H1 (cell line): ENCODE measurements around the gene RPL21. TPM values are rescaled to one million over a fixed set of nuclear protein-coding genes. Genes with fewer than 3 reads are reported as not detected.

ENCODE experiments used
- CTCF ChIA-PET: fragments of 300-600 bp; sonication (Branson Sonifier 250); formaldehyde crosslinking; loops from one replicate; lab custom pipeline; 2021; ENCODE audit not compliant: partially characterized antibody; lab: Charles Lee
- POLR2A ChIA-PET: fragments of 300-600 bp; sonication (Branson Sonifier 250); formaldehyde crosslinking; loops from one replicate; lab custom pipeline; 2021; ENCODE audit warnings: inconsistent platforms; ENCODE audit not compliant: partially characterized antibody; lab: Charles Lee
- DNase-seq, 2 experiments: peaks; one replicate each; pipeline versions ENCODE4 v3.0.0 to v3.0.0-alpha.2; 2010 to 2022; ENCODE audit warnings: low spot score in 2 of 2, low read depth in 1 of 2, mixed read lengths in 1 of 2
- FAIRE-seq: peaks from 2 replicates; lab custom pipeline; 2011; peaks lifted over from hg19 to GRCh38; lab: Jason Lieb, UNC
- H2AFZ ChIP-seq: 2 replicates; pipeline ENCODE4 v1.8.1; 2012; ENCODE audit warnings: low read length, inconsistent platforms
- H2AK5ac ChIP-seq: 2 replicates; pipeline ENCODE4 v1.6.1; 2013; ENCODE audit warnings: low read depth, low read length
- H2BK120ac ChIP-seq: replicated peaks from 2 replicates; pipeline ENCODE3; 2013; ENCODE audit warnings: low read depth, low read length, inconsistent platforms
- H2BK12ac ChIP-seq: 2 replicates; pipeline ENCODE4 v1.6.1; 2013; ENCODE audit warnings: low read depth, low read length
- H2BK15ac ChIP-seq: 2 replicates; pipeline ENCODE4 v1.6.1; 2013; ENCODE audit warnings: low read length
- H2BK20ac ChIP-seq: 2 replicates; pipeline ENCODE4 v1.6.1; 2013; ENCODE audit warnings: low read length
- H2BK5ac ChIP-seq: 2 replicates; pipeline ENCODE4 v1.6.1; 2013; ENCODE audit warnings: low read depth, low read length
- H3K14ac ChIP-seq: 2 replicates; pipeline ENCODE4 v1.6.1; 2013; ENCODE audit warnings: inconsistent platforms; ENCODE audit not compliant: insufficient read length
- H3K18ac ChIP-seq: 2 replicates; pipeline ENCODE4 v1.6.1; 2013; ENCODE audit warnings: low read length; ENCODE audit errors: extremely low read depth
- H3K23ac ChIP-seq: 2 replicates; pipeline ENCODE4 v1.6.1; 2013; ENCODE audit warnings: inconsistent platforms; ENCODE audit not compliant: insufficient read length
- H3K23me2 ChIP-seq: 2 replicates; pipeline ENCODE4 v1.6.1; 2013; ENCODE audit warnings: low read depth, low read length
- H3K27ac ChIP-seq: 2 replicates; pipeline ENCODE4 v1.6.1; 2011; ENCODE audit warnings: low read depth, low read length, inconsistent platforms
- H3K27me3 ChIP-seq, 4 experiments: replicated peaks in 1 of 4; 1 replicate in 1 of 4; 2 replicates in 3 of 4; pipeline versions ENCODE4 v1.6.1 to v1.8.1; 2011 to 2013; ENCODE audit warnings: low read length in 3 of 4, mild to moderate bottlenecking in 3 of 4, inconsistent platforms in 2 of 4, mixed read lengths in 2 of 4, moderate library complexity in 1 of 4; ENCODE audit not compliant: control insufficient read depth in 3 of 4, insufficient read depth in 3 of 4; ENCODE audit errors: extremely low read depth in 1 of 4
- H3K36me3 ChIP-seq, 4 experiments: 2 replicates each; pipeline versions ENCODE4 v1.6.1 to v1.8.1; 2011 to 2013; ENCODE audit warnings: mild to moderate bottlenecking in 4 of 4, low read length in 3 of 4, moderate library complexity in 2 of 4, control low read depth in 1 of 4, inconsistent platforms in 1 of 4; ENCODE audit not compliant: insufficient read depth in 4 of 4, control insufficient read depth in 2 of 4
- H3K4ac ChIP-seq: replicated peaks from 2 replicates; pipeline ENCODE3; 2013; ENCODE audit warnings: low read length, low read depth, mixed read lengths, inconsistent platforms; ENCODE audit not compliant: insufficient read length
- H3K4me1 ChIP-seq, 4 experiments: replicated peaks in 1 of 4; 1 replicate in 1 of 4; 2 replicates in 3 of 4; pipeline versions ENCODE4 v1.6.1 to v1.8.1; 2011 to 2013; ENCODE audit warnings: low read length in 3 of 4, inconsistent platforms in 2 of 4, mixed read lengths in 1 of 4; ENCODE audit not compliant: insufficient read depth in 4 of 4, control insufficient read depth in 3 of 4
- H3K4me2 ChIP-seq, 2 experiments: 2 replicates each; pipeline versions ENCODE4 v1.6.1 to v1.8.1; 2011 to 2013; ENCODE audit warnings: low read depth in 2 of 2, low read length in 2 of 2, control low read depth in 1 of 2, inconsistent platforms in 1 of 2, mild to moderate bottlenecking in 1 of 2; ENCODE audit not compliant: insufficient read depth in 1 of 2
- H3K4me3 ChIP-seq, 4 experiments: fragments of 200-600, 300-600 bp in 1 of 4; sonication (generic), shearing (Covaris generic), sonication (Bioruptor Twin) in 1 of 4; 2 replicates each; pipeline versions ENCODE4 v1.5.1 to v1.8.1; 2011 to 2016; ENCODE audit warnings: low read length in 4 of 4, low read depth in 3 of 4, control low read depth in 2 of 4, inconsistent platforms in 2 of 4, mild to moderate bottlenecking in 2 of 4, mixed read lengths in 1 of 4, moderate library complexity in 1 of 4; ENCODE audit not compliant: insufficient read depth in 2 of 4; ENCODE audit errors: extremely low read depth in 1 of 4
- H3K56ac ChIP-seq: replicated peaks from 2 replicates; pipeline ENCODE3; 2013; ENCODE audit warnings: low read depth, mild to moderate bottlenecking, mixed read lengths, low read length, inconsistent platforms; ENCODE audit not compliant: insufficient read length
- H3K79me1 ChIP-seq: 2 replicates; pipeline ENCODE4 v1.6.1; 2013; ENCODE audit warnings: low read depth, low read length, control low read depth
- H3K79me2 ChIP-seq, 2 experiments: 2 replicates each; pipeline versions ENCODE4 v1.6.1 to v1.8.1; 2012 to 2013; ENCODE audit warnings: low read length in 2 of 2, mild to moderate bottlenecking in 2 of 2, inconsistent platforms in 1 of 2; ENCODE audit not compliant: insufficient read depth in 2 of 2, control insufficient read depth in 1 of 2
- H3K9ac ChIP-seq, 4 experiments: replicated peaks in 1 of 4; 1 replicate in 1 of 4; 2 replicates in 3 of 4; pipeline versions ENCODE4 v1.6.1 to v1.8.1; 2011 to 2013; ENCODE audit warnings: low read depth in 3 of 4, low read length in 3 of 4, control low read depth in 2 of 4, mild to moderate bottlenecking in 2 of 4, moderate library complexity in 2 of 4, inconsistent platforms in 1 of 4; ENCODE audit errors: extremely low read depth in 1 of 4
- H3K9me3 ChIP-seq, 2 experiments: 2 replicates each; pipeline versions ENCODE4 v1.6.1 to v1.8.1; 2012 to 2013; ENCODE audit warnings: mild to moderate bottlenecking in 2 of 2, moderate library complexity in 2 of 2, control low read depth in 1 of 2, inconsistent platforms in 1 of 2, low read depth in 1 of 2, low read length in 1 of 2, mixed read lengths in 1 of 2; ENCODE audit not compliant: insufficient read depth in 2 of 2
- H4K20me1 ChIP-seq, 2 experiments: replicated peaks in 1 of 2; 2 replicates each; pipeline versions ENCODE3 to v1.8.1; 2011 to 2013; ENCODE audit warnings: inconsistent platforms in 2 of 2, low read length in 2 of 2, mild to moderate bottlenecking in 1 of 2; ENCODE audit not compliant: insufficient read depth in 2 of 2, control insufficient read depth in 1 of 2
- H4K5ac ChIP-seq: 2 replicates; pipeline ENCODE4 v1.6.1; 2013; ENCODE audit warnings: low read length, low read depth, mixed read lengths, inconsistent platforms; ENCODE audit not compliant: insufficient read length
- H4K8ac ChIP-seq: 2 replicates; pipeline ENCODE4 v1.8.0; 2013; ENCODE audit warnings: mild to moderate bottlenecking, moderate library complexity, low read length, inconsistent platforms; ENCODE audit not compliant: insufficient read depth; ENCODE audit errors: extremely low read depth
- H4K91ac ChIP-seq: replicated peaks from 2 replicates; pipeline ENCODE3; 2013; ENCODE audit warnings: low read length, mixed read lengths, inconsistent platforms; ENCODE audit not compliant: insufficient read length
- CHD2 ChIP-seq: IDR thresholded peaks from 2 replicates; pipeline ENCODE4 v1.6.1; 2012; ENCODE audit warnings: low read length, improper control_type of control experiment
- GTF2F1 ChIP-seq: IDR thresholded peaks from 2 replicates; pipeline ENCODE4 v1.6.1; 2012; ENCODE audit warnings: low read depth, low read length, improper control_type of control experiment, borderline replicate concordance
- HDAC2 ChIP-seq, 2 experiments: fragments of 300-600 bp in 1 of 2; sonication (generic) in 1 of 2; IDR thresholded peaks; 2 replicates each; pipeline ENCODE4 v1.6.1; 2011 to 2012; ENCODE audit warnings: low read depth in 2 of 2, low read length in 2 of 2, mild to moderate bottlenecking in 2 of 2, moderate library complexity in 2 of 2, borderline replicate concordance in 1 of 2, inconsistent platforms in 1 of 2
- JUND ChIP-seq: IDR thresholded peaks from 2 replicates; pipeline ENCODE4 v1.6.1; 2011; ENCODE audit warnings: mild to moderate bottlenecking, improper control_type of control experiment, low read length
- TEAD4 ChIP-seq: IDR thresholded peaks from 2 replicates; pipeline ENCODE4 v1.6.1; 2012; ENCODE audit warnings: low read depth, low read length, inconsistent platforms, mixed read lengths
- WGBS, 2 experiments: shearing (Covaris generic) in 1 of 2; methylation state at CpG; one replicate each; pipeline versions ENCODE4 v1.1.6 to v1.1.7; 2013 to 2015; ENCODE audit warnings: low lambda C conversion rate in 2 of 2, mixed read lengths in 2 of 2, inconsistent platforms in 1 of 2, low coverage in 1 of 2, missing lambda C conversion rate in 1 of 2; ENCODE audit not compliant: insufficient replicate concordance in 2 of 2, insufficient coverage in 1 of 2, insufficient read length in 1 of 2; ENCODE audit errors: extremely low coverage in 1 of 2, missing lambda C conversion rate in 1 of 2; 5-methylcytosine and 5-hydroxymethylcytosine counted together
- polyA plus RNA-seq, 7 experiments: library from polyadenylated mRNA; depleted of rRNA in 3 of 7; stranded (reverse) in 5 of 7; unstranded in 2 of 7; fragments of >200 nt in 5 of 7; fragments of 200-250 nt in 2 of 7; gene quantifications; 1 replicate in 5 of 7; 2 replicates in 1 of 7; 4 replicates in 1 of 7; pipeline versions ENCODE4 v1.2.1 to v1.2.3, GENCODE V29; 2011 to 2013; ENCODE audit warnings: missing spikeins in 2 of 7, mixed read lengths in 2 of 7
- total RNA-seq: library from RNA; stranded (reverse); fragmentation: NEBNext Ultra II Directional; extraction: Animal tissue kit (Norgen Biotek cat#: 25700); gene quantifications from 2 replicates; pipeline ENCODE4 v1.2.1, GENCODE V29; 2021
- TF ChIP-seq, protein P1 (sequence below): IDR thresholded peaks from 2 replicates; pipeline ENCODE4 v1.6.1; 2012; ENCODE audit warnings: inconsistent platforms
- TF ChIP-seq, protein P2 (sequence below): IDR thresholded peaks from 2 replicates; pipeline ENCODE4 v1.6.1; 2011; ENCODE audit warnings: low read depth, mild to moderate bottlenecking, low read length; ENCODE audit not compliant: insufficient read depth
- TF ChIP-seq, protein P3 (sequence below): IDR thresholded peaks from 2 replicates; pipeline ENCODE4 v1.6.1; 2012; ENCODE audit warnings: inconsistent platforms
- TF ChIP-seq, protein P4 (sequence below): IDR thresholded peaks from 2 replicates; pipeline ENCODE4 v1.6.1; 2012; ENCODE audit warnings: low read length, inconsistent platforms

The RPL21 gene
- total and polyA plus RNA-seq, 2 of the 8 experiments (the other 6 are each of a cell fraction or from before 2014, with no cell fraction given), result 624 to 1,283 TPM

DNA sequence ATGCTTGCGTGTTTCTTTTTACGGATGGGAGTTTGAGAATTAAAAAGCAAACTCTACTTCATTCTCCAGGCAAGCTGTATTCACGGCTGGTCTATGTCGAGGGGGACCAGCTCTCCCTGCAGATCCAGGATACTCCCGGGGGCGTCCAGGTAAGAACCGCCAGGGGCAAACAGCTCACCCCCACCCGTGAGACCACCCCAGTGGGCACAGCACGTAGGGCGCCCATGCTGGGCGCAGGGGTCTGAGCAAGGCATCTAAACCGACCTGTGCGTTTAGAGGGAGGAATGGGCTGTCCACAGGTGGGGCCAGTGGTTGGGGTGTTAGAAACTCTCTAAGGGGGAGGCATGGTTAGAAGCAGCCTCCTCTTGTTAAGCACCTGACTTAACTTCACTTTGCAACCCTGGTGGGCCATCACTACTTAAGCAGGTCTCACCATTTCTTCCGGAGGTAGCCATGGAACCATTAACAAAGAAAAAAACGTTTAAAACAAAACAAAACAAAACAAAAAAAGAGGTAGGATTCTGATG lies 20.3 kb downstream of the RPL21 start:
- Histone ChIP-seq H3K56ac (no peak overlapping the region), H2BK15ac (no peak overlapping the region), H3K9me3 (no peaks in the 10 kb centered on the region), H3K4ac (no peak overlapping the region), H3K23ac (no peak overlapping the region), H2BK120ac (no peak overlapping the region), H2AFZ (peak overlapping the region; percentile 88), H4K8ac (no peak overlapping the region), H2BK5ac (no peak overlapping the region), H4K20me1 (no peaks in the 10 kb centered on the region), H3K79me2 (no peaks in the 10 kb centered on the region), H3K14ac (no peak overlapping the region), H3K4me1 (peaks cover 0 to 3% (median 0%) of the 10 kb centered on the region in 4 experiments; a peak in 1 of 7 replicates), H3K4me2 (peak overlapping the region; percentile 66 to 93), H3K4me3 (peak overlapping the region; percentile 57 to 78 (median 69)), H3K27ac (no peak overlapping the region), H3K18ac (no peak overlapping the region; the same call in 1 of the 2 replicates), H3K23me2 (peaks cover 11% of the 10 kb centered on the region), H3K9ac (no peak overlapping the region), H4K91ac (no peak overlapping the region), H4K5ac (no peak overlapping the region), H2BK20ac (no peak overlapping the region), H2AK5ac (no peak overlapping the region), H2BK12ac (no peak overlapping the region), H3K36me3 (no peaks in the 10 kb centered on the region), H3K27me3 (peaks cover 0 to 15% (median 12%) of the 10 kb centered on the region in 4 experiments; a peak in 6 of 7 replicates), H3K79me1 (no peaks in the 10 kb centered on the region; the same call in 1 of the 2 replicates)
- DNase-seq, result no peak
- ChIA-PET POLR2A (interaction anchor here (1.0 to 15.4 kb wide), 6 partner anchors 9 to 139 kb away, joined by 3 to 197 read pairs (median 4); partner anchors contain the start of gene RPL21), CTCF (interaction anchor here (0.5 to 2.2 kb wide), 20 partner anchors 8 to 558 kb away, joined by 3 to 12 read pairs (median 4); no protein-coding TSS in a partner anchor)
- 54% methylated on average over 15 of the region's 15 CpGs; no CpG with 5 or more reads in 1 of the 2 experiments for WGBS, 2 experiments
- no peak for FAIRE-seq
- TF ChIP-seq, protein P1, sequence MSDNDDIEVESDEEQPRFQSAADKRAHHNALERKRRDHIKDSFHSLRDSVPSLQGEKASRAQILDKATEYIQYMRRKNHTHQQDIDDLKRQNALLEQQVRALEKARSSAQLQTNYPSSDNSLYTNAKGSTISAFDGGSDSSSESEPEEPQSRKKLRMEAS, result no peak
- TF ChIP-seq JUND, result no peak
- TF ChIP-seq TEAD4, result no peak
- no peak for TF ChIP-seq CHD2
- no peak for TF ChIP-seq GTF2F1
- TF ChIP-seq, protein P2, sequence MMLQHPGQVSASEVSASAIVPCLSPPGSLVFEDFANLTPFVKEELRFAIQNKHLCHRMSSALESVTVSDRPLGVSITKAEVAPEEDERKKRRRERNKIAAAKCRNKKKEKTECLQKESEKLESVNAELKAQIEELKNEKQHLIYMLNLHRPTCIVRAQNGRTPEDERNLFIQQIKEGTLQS, result no peak
- TF ChIP-seq HDAC2 (IDR thresholded peaks at IDR 0.05; ENCODE audit: borderline replicate concordance in 1 of 2, low read depth in 2 of 2, low read length in 2 of 2), result no peak
- TF ChIP-seq, protein P3, sequence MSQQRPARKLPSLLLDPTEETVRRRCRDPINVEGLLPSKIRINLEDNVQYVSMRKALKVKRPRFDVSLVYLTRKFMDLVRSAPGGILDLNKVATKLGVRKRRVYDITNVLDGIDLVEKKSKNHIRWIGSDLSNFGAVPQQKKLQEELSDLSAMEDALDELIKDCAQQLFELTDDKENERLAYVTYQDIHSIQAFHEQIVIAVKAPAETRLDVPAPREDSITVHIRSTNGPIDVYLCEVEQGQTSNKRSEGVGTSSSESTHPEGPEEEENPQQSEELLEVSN, result no peak
- TF ChIP-seq, protein P4, sequence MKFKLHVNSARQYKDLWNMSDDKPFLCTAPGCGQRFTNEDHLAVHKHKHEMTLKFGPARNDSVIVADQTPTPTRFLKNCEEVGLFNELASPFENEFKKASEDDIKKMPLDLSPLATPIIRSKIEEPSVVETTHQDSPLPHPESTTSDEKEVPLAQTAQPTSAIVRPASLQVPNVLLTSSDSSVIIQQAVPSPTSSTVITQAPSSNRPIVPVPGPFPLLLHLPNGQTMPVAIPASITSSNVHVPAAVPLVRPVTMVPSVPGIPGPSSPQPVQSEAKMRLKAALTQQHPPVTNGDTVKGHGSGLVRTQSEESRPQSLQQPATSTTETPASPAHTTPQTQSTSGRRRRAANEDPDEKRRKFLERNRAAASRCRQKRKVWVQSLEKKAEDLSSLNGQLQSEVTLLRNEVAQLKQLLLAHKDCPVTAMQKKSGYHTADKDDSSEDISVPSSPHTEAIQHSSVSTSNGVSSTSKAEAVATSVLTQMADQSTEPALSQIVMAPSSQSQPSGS, result no peak
